ENCODE data around the gene SF3A2.

The SF3A2 gene

GRCh38 chr19:2247433-2248101, 10.9 kb downstream of the SF3A2 start:
- Histone ChIP-seq H3K4me2 (ENCODE audit: low read length) (no peak overlapping the region), H3K4me1 (ENCODE audit: control insufficient read depth, insufficient read depth, low read length) (peaks cover 11% of the 10 kb centered on the region), H3K9me3 (replicated peaks; ENCODE audit: low read length) (no peaks in the 10 kb centered on the region), H3K36me3 (ENCODE audit: insufficient read depth, low read length) (peaks cover 62% of the 10 kb centered on the region), H3K4me3 (ENCODE audit: low read length) (no peak overlapping the region), H3K27me3 (ENCODE audit: control insufficient read depth, insufficient read depth, low read length) (no peaks in the 10 kb centered on the region), H3K9ac (ENCODE audit: low read depth, low read length) (no peak overlapping the region)

DNA sequence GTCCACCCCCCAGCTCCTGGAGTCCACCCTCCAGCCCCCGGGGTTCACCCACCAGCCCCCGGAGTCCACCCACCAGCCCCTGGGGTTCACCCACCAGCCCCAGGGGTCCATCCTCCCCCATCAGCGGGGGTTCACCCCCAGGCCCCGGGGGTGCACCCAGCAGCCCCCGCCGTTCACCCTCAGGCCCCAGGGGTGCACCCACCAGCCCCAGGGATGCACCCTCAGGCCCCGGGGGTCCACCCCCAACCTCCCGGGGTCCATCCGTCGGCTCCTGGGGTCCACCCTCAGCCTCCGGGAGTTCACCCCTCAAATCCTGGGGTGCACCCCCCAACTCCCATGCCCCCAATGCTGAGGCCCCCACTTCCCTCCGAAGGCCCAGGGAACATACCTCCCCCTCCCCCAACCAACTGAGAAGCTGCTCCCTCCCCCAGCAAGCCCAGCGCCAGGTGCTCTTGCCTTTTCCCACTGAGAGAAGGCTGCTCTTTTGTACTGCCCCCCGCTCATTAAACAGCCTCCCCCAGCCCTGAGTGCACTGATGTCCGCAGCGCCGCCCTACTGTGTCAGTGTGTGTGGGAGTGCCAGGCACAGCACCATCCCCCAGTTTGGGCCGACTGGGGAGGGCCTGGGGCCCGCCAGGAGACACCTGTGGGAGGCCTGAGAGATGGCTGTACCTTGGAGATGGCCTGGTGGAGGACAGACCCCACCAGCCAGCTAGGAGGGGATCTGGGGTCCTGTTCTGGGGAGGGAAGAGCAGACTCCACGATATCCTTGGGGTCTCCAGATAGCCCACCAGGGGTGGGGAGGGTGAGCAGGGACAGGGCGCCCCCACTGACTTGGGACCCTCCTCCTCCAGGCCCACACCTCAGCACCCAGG, 11.7 kb downstream of the SF3A2 start:
- Histone ChIP-seq H3K27me3 (ENCODE audit: control insufficient read depth, insufficient read depth, low read length) (no peaks in the 10 kb centered on the region), H3K9me3 (replicated peaks; ENCODE audit: low read length) (no peaks in the 10 kb centered on the region), H3K9ac (ENCODE audit: low read depth, low read length) (no peak overlapping the region), H3K4me2 (ENCODE audit: low read length) (no peak overlapping the region), H3K4me1 (ENCODE audit: control insufficient read depth, insufficient read depth, low read length) (peaks cover 9% of the 10 kb centered on the region), H3K36me3 (ENCODE audit: insufficient read depth, low read length) (peaks cover 54% of the 10 kb centered on the region), H3K4me3 (ENCODE audit: low read length) (no peak overlapping the region)

GRCh38 chr19:2249010-2249866, 12.6 kb downstream of the SF3A2 start, which contains the start of gene AMH:
Gene AMH (plus strand): TSS chr19:2249323. CDS start chr19:2249333, 10 bp downstream.
- Histone ChIP-seq H3K36me3 (ENCODE audit: insufficient read depth, low read length) (peaks cover 46% of the 10 kb centered on the region), H3K4me1 (ENCODE audit: control insufficient read depth, insufficient read depth, low read length) (peaks cover 9% of the 10 kb centered on the region), H3K4me3 (ENCODE audit: low read length) (no peak within 1 kb of the TSS), H3K4me2 (ENCODE audit: low read length) (no peak within 1 kb of the TSS), H3K9me3 (replicated peaks; ENCODE audit: low read length) (no peaks in the 10 kb centered on the region), H3K27me3 (ENCODE audit: control insufficient read depth, insufficient read depth, low read length) (no peaks in the 10 kb centered on the region), H3K9ac (ENCODE audit: low read depth, low read length) (no peak within 1 kb of the TSS)

- Histone ChIP-seq H3K9ac (ENCODE audit: low read depth, low read length) (no peak overlapping the region), H3K9me3 (replicated peaks; ENCODE audit: low read length) (no peaks in the 10 kb centered on the region), H3K36me3 (ENCODE audit: insufficient read depth, low read length) (peaks cover 37% of the 10 kb centered on the region), H3K4me2 (ENCODE audit: low read length) (no peak overlapping the region), H3K27me3 (ENCODE audit: control insufficient read depth, insufficient read depth, low read length) (no peaks in the 10 kb centered on the region), H3K4me1 (ENCODE audit: control insufficient read depth, insufficient read depth, low read length) (peaks cover 12% of the 10 kb centered on the region), H3K4me3 (ENCODE audit: low read length) (no peak overlapping the region)
Observed at GRCh38 chr19:2249880-2250765, 13.5 kb downstream of the SF3A2 start.

- no peaks in the 10 kb centered on the region for H3K9me3 ChIP-seq (replicated peaks; ENCODE audit: low read length)
- no peak overlapping the region for H3K4me2 ChIP-seq (ENCODE audit: low read length)
- no peak overlapping the region for H3K9ac ChIP-seq (ENCODE audit: low read depth, low read length)
- peaks cover 31% of the 10 kb centered on the region for H3K36me3 ChIP-seq (ENCODE audit: insufficient read depth, low read length)
- H3K27me3 ChIP-seq (ENCODE audit: control insufficient read depth, insufficient read depth, low read length): no peaks in the 10 kb centered on the region
- H3K4me3 ChIP-seq (ENCODE audit: low read length): no peak overlapping the region
- H3K4me1 ChIP-seq (ENCODE audit: control insufficient read depth, insufficient read depth, low read length): peaks cover 18% of the 10 kb centered on the region
Observed at GRCh38 chr19:2250766-2251105, 14.1 kb downstream of the SF3A2 start.

DNA sequence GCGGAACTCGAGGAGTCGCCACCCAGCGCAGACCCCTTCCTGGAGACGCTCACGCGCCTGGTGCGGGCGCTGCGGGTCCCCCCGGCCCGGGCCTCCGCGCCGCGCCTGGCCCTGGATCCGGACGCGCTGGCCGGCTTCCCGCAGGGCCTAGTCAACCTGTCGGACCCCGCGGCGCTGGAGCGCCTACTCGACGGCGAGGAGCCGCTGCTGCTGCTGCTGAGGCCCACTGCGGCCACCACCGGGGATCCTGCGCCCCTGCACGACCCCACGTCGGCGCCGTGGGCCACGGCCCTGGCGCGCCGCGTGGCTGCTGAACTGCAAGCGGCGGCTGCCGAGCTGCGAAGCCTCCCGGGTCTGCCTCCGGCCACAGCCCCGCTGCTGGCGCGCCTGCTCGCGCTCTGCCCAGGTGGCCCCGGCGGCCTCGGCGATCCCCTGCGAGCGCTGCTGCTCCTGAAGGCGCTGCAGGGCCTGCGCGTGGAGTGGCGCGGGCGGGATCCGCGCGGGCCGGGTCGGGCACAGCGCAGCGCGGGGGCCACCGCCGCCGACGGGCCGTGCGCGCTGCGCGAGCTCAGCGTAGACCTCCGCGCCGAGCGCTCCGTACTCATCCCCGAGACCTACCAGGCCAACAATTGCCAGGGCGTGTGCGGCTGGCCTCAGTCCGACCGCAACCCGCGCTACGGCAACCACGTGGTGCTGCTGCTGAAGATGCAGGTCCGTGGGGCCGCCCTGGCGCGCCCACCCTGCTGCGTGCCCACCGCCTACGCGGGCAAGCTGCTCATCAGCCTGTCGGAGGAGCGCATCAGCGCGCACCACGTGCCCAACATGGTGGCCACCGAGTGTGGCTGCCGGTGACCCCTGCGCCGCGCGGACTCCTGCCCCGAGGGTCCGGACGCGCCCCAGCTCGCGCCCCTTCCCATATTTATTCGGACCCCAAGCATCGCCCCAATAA, 14.8 kb downstream of the SF3A2 start:
- H3K4me2 ChIP-seq (ENCODE audit: low read length): no peak overlapping the region
- no peak overlapping the region for H3K4me3 ChIP-seq (ENCODE audit: low read length)
- H3K36me3 ChIP-seq (ENCODE audit: insufficient read depth, low read length): peaks cover 25% of the 10 kb centered on the region
- no peaks in the 10 kb centered on the region for H3K27me3 ChIP-seq (ENCODE audit: control insufficient read depth, insufficient read depth, low read length)
- no peak overlapping the region for H3K9ac ChIP-seq (ENCODE audit: low read depth, low read length)
- peaks cover 24% of the 10 kb centered on the region for H3K4me1 ChIP-seq (ENCODE audit: control insufficient read depth, insufficient read depth, low read length)
- H3K9me3 ChIP-seq (replicated peaks; ENCODE audit: low read length): no peaks in the 10 kb centered on the region

- peaks cover 17% of the 10 kb centered on the region for H3K36me3 ChIP-seq (ENCODE audit: insufficient read depth, low read length)
- H3K9ac ChIP-seq (ENCODE audit: low read depth, low read length): no peak overlapping the region
Observed at GRCh38 chr19:2252055-2252796, 15.6 kb downstream of the SF3A2 start.

DNA sequence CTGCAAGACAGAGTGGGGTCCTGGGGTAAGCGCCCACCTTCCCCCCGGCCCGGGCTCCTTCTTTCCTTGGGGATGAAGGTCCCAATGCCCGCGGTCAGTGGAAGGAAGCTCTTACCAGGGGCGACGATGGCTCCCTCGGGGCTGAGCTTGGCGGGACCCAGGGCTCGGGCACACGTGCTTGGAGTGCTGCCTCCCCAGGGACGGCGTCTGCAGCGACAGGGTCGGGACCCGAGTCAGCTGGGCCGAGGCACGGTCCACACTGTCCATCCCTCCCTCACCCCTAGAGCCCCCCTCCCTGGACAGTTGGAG, 16.1 kb downstream of the SF3A2 start:
- Histone ChIP-seq H3K9ac (ENCODE audit: low read depth, low read length) (no peak overlapping the region), H3K4me1 (ENCODE audit: control insufficient read depth, insufficient read depth, low read length) (peaks cover 20% of the 10 kb centered on the region), H3K4me2 (ENCODE audit: low read length) (no peak overlapping the region), H3K9me3 (replicated peaks; ENCODE audit: low read length) (no peaks in the 10 kb centered on the region), H3K36me3 (ENCODE audit: insufficient read depth, low read length) (peaks cover 13% of the 10 kb centered on the region), H3K27me3 (ENCODE audit: control insufficient read depth, insufficient read depth, low read length) (no peaks in the 10 kb centered on the region), H3K4me3 (ENCODE audit: low read length) (no peak overlapping the region)

More at GRCh38 chr19:2252055-2252796, 15.6 kb downstream of the SF3A2 start:
- no peak overlapping the region for H3K4me3 ChIP-seq (ENCODE audit: low read length)
- no peaks in the 10 kb centered on the region for H3K9me3 ChIP-seq (replicated peaks; ENCODE audit: low read length)
- no peak overlapping the region for H3K4me2 ChIP-seq (ENCODE audit: low read length)
- no peaks in the 10 kb centered on the region for H3K27me3 ChIP-seq (ENCODE audit: control insufficient read depth, insufficient read depth, low read length)
- H3K4me1 ChIP-seq (ENCODE audit: control insufficient read depth, insufficient read depth, low read length): peaks cover 23% of the 10 kb centered on the region

- Histone ChIP-seq H3K9ac (ENCODE audit: low read depth, low read length) (no peak overlapping the region), H3K9me3 (replicated peaks; ENCODE audit: low read length) (no peaks in the 10 kb centered on the region), H3K4me1 (ENCODE audit: control insufficient read depth, insufficient read depth, low read length) (peaks cover 20% of the 10 kb centered on the region), H3K4me2 (ENCODE audit: low read length) (no peak overlapping the region), H3K36me3 (ENCODE audit: insufficient read depth, low read length) (peaks cover 13% of the 10 kb centered on the region), H3K27me3 (ENCODE audit: control insufficient read depth, insufficient read depth, low read length) (no peaks in the 10 kb centered on the region), H3K4me3 (ENCODE audit: low read length) (no peak overlapping the region)
Observed at GRCh38 chr19:2253106-2254063, 16.8 kb downstream of the SF3A2 start.

Data from skeletal muscle satellite cell (primary cell).